Neural progenitor cell (in vitro differentiated cells): Measurements from ENCODE around the gene ZNF232. TPM values are rescaled to one million over a fixed set of nuclear protein-coding genes. Genes with fewer than 3 reads are reported as not detected.
"Not testable (repeated sequence)": the region's sequence is repeated elsewhere in the genome, so short reads cannot be mapped to it uniquely, and the experiment has no call there.

ENCODE experiments used
- DNase-seq: peaks from one replicate; pipeline ENCODE4 v3.0.0-alpha.2; 2016; ENCODE audit warnings: low spot score
- H2AFZ ChIP-seq: fragments of 200-600 bp; sonication (generic); replicated peaks from 2 replicates; pipeline ENCODE4 v1.6.1; 2016; ENCODE audit warnings: antibody characterized with exemption
- H3F3A ChIP-seq: fragments of 200-600 bp; sonication (generic); 2 replicates; pipeline ENCODE4 v1.6.1; 2016; ENCODE audit warnings: antibody characterized with exemption, low read depth
- H3K27ac ChIP-seq: fragments of 200-600 bp; sonication (generic); 2 replicates; pipeline ENCODE4 v1.5.1; 2016; ENCODE audit warnings: mild to moderate bottlenecking
- H3K27me3 ChIP-seq: fragments of 200-600 bp; sonication (generic); 2 replicates; pipeline ENCODE4 v1.6.1; 2016; ENCODE audit warnings: mild to moderate bottlenecking, moderate library complexity
- H3K36me3 ChIP-seq: fragments of 200-600 bp; sonication (generic); 2 replicates; pipeline ENCODE4 v1.5.1; 2016
- H3K4me1 ChIP-seq: fragments of 200-600 bp; sonication (generic); 2 replicates; pipeline ENCODE4 v1.6.1; 2016; ENCODE audit warnings: mixed run types
- H3K4me2 ChIP-seq: fragments of 200-600 bp; sonication (generic); 2 replicates; pipeline ENCODE4 v1.6.1; 2016
- H3K4me3 ChIP-seq: fragments of 200-600 bp; sonication (generic); 2 replicates; pipeline ENCODE4 v1.5.1; 2016
- H3K79me2 ChIP-seq: fragments of 200-600 bp; sonication (generic); 2 replicates; pipeline ENCODE4 v1.6.1; 2016; ENCODE audit warnings: low read depth
- H3K9ac ChIP-seq: fragments of 200-600 bp; sonication (generic); 2 replicates; pipeline ENCODE4 v1.6.1; 2016
- H3K9me3 ChIP-seq: fragments of 200-600 bp; sonication (generic); 2 replicates; pipeline ENCODE4 v1.5.1; 2016; ENCODE audit warnings: low read depth
- H4K20me1 ChIP-seq: fragments of 200-600 bp; sonication (generic); 2 replicates; pipeline ENCODE4 v1.6.1; 2016; ENCODE audit warnings: low read depth
- H3K27ac Mint-ChIP-seq: 3 replicates; pipeline ENCODE4 v1.8.0; 2021; ENCODE audit warnings: mixed read lengths
- H3K27me3 Mint-ChIP-seq: 2 replicates; pipeline ENCODE4 v1.8.0; 2022; ENCODE audit warnings: low read depth, mild to moderate bottlenecking, inconsistent platforms, moderate library complexity, mixed read lengths; ENCODE audit not compliant: insufficient read depth
- H3K36me3 Mint-ChIP-seq: 3 replicates; pipeline ENCODE4 v1.8.0; 2021; ENCODE audit warnings: mixed read lengths
- H3K4me1 Mint-ChIP-seq: 3 replicates; pipeline ENCODE4 v1.8.0; 2021; ENCODE audit warnings: mixed read lengths
- H3K4me3 Mint-ChIP-seq: 3 replicates; pipeline ENCODE4 v1.8.0; 2021; ENCODE audit warnings: mild to moderate bottlenecking, moderate library complexity, mixed read lengths
- H3K9me3 Mint-ChIP-seq: 3 replicates; pipeline ENCODE4 v1.8.0; 2020; ENCODE audit warnings: mixed read lengths
- CTCF ChIP-seq: fragments of 200-600 bp; sonication (generic); IDR thresholded peaks from 2 replicates; pipeline ENCODE4 v1.5.1; 2017; ENCODE audit warnings: antibody characterized with exemption, mild to moderate bottlenecking
- EZH2 ChIP-seq: fragments of 200-600 bp; sonication (generic); IDR thresholded peaks from 2 replicates; pipeline ENCODE4 v1.6.1; 2017; ENCODE audit warnings: antibody characterized with exemption, mild to moderate bottlenecking, moderate library complexity
- EZH2phosphoT487 ChIP-seq: fragments of 200-600 bp; sonication (generic); IDR thresholded peaks from 2 replicates; pipeline ENCODE4 v1.6.1; 2017; ENCODE audit warnings: antibody characterized with exemption
- total RNA-seq: library from RNA; depleted of rRNA; stranded (reverse); fragments of >200 nt; gene quantifications from 2 replicates; pipeline ENCODE4 v1.2.3, GENCODE V29; 2015; ENCODE audit warnings: low replicate concordance

ZNF232 gene
- total RNA-seq, 1 donor from 2014 or later = 29.4 TPM

- H3K4me3 Mint-ChIP-seq, H3K27me3 ChIP-seq, DNase-seq, H3K4me1 Mint-ChIP-seq, H2AFZ ChIP-seq, H3K27ac Mint-ChIP-seq, H3K4me3 ChIP-seq, H3K79me2 ChIP-seq, H3K9me3 Mint-ChIP-seq, H3K27ac ChIP-seq, H3K4me1 ChIP-seq, H3F3A ChIP-seq, H3K36me3 Mint-ChIP-seq, H3K9me3 ChIP-seq, H4K20me1 ChIP-seq, H3K27me3 Mint-ChIP-seq, H3K4me2 ChIP-seq, H3K36me3 ChIP-seq, H3K9ac ChIP-seq: not testable (repeated sequence)
Measured at GRCh38 chr17:5132503-5133225, 21.0 kb upstream of the ZNF232 start.

- H3K4me3 Mint-ChIP-seq = peak overlapping the region; percentile 15
- not testable (repeated sequence) for H3K27me3 Mint-ChIP-seq, H3K9ac ChIP-seq, H3K4me2 ChIP-seq, DNase-seq, H3K36me3 ChIP-seq, H3F3A ChIP-seq, H3K9me3 Mint-ChIP-seq, H3K9me3 ChIP-seq, H2AFZ ChIP-seq, H3K27ac Mint-ChIP-seq, H3K4me3 ChIP-seq, H3K4me1 Mint-ChIP-seq, H3K79me2 ChIP-seq, H3K4me1 ChIP-seq, H3K27ac ChIP-seq, H3K27me3 ChIP-seq, H3K36me3 Mint-ChIP-seq, H4K20me1 ChIP-seq
Measured at GRCh38 chr17:5131799-5132502, 20.3 kb upstream of the ZNF232 start.

- no peaks in the 10 kb centered on the region for H3K79me2 ChIP-seq
- no peaks in the 10 kb centered on the region for H3K27me3 ChIP-seq
- H3K9ac ChIP-seq = no peak overlapping the region
- H4K20me1 ChIP-seq = no peaks in the 10 kb centered on the region
- H3K27ac ChIP-seq = no peak overlapping the region
- Mint-ChIP-seq H3K4me1 (no peaks in the 10 kb centered on the region), H3K27ac (no peak overlapping the region), H3K36me3 (no peaks in the 10 kb centered on the region), H3K9me3 (peaks cover 2% of the 10 kb centered on the region), H3K27me3 (peaks cover 3% of the 10 kb centered on the region), H3K4me3 (no peak overlapping the region)
- no peaks in the 10 kb centered on the region for H3K4me1 ChIP-seq
- no peaks in the 10 kb centered on the region for H3K9me3 ChIP-seq
- no peak overlapping the region for H2AFZ ChIP-seq
- H3K36me3 ChIP-seq = no peaks in the 10 kb centered on the region
- H3F3A ChIP-seq = no peaks in the 10 kb centered on the region
- H3K4me2 ChIP-seq = no peak overlapping the region
- DNase-seq = no peak
- TF ChIP-seq EZH2 (no peak), CTCF (no peak), EZH2phosphoT487 (no peak)
- H3K4me3 ChIP-seq = no peak overlapping the region
Measured at GRCh38 chr17:5131146-5131715, 19.6 kb upstream of the ZNF232 start.

GRCh38 chr17:5130687-5131086 is 19.0 kb upstream of the ZNF232 start:
- not testable (repeated sequence) for H3F3A ChIP-seq, H3K27ac ChIP-seq, H3K4me1 ChIP-seq, H3K27ac Mint-ChIP-seq, H4K20me1 ChIP-seq, H3K9me3 ChIP-seq, H3K9ac ChIP-seq, H3K27me3 ChIP-seq, H2AFZ ChIP-seq, H3K4me1 Mint-ChIP-seq, H3K4me3 Mint-ChIP-seq, H3K36me3 ChIP-seq, H3K79me2 ChIP-seq, DNase-seq, H3K36me3 Mint-ChIP-seq, H3K9me3 Mint-ChIP-seq, H3K27me3 Mint-ChIP-seq, H3K4me2 ChIP-seq, H3K4me3 ChIP-seq

GRCh38 chr17:5130261-5130660 is 18.6 kb upstream of the ZNF232 start:
- H3K4me3 ChIP-seq, H4K20me1 ChIP-seq, H3F3A ChIP-seq, H3K4me3 Mint-ChIP-seq, H3K9ac ChIP-seq, H3K4me1 Mint-ChIP-seq, H3K79me2 ChIP-seq, H3K27ac Mint-ChIP-seq, H3K36me3 ChIP-seq, H3K9me3 Mint-ChIP-seq, H3K9me3 ChIP-seq, H3K4me2 ChIP-seq, H3K27ac ChIP-seq, H2AFZ ChIP-seq, H3K27me3 Mint-ChIP-seq, H3K36me3 Mint-ChIP-seq, H3K27me3 ChIP-seq, H3K4me1 ChIP-seq, DNase-seq: not testable (repeated sequence)

GRCh38 chr17:5129770-5130169 is 18.1 kb upstream of the ZNF232 start:
- H2AFZ ChIP-seq, H3K27ac ChIP-seq, H3K27me3 Mint-ChIP-seq, H3K4me1 Mint-ChIP-seq, H3K27ac Mint-ChIP-seq, H3K9ac ChIP-seq, H3K9me3 ChIP-seq, H3F3A ChIP-seq, H3K36me3 ChIP-seq, H3K4me2 ChIP-seq, H4K20me1 ChIP-seq, H3K4me1 ChIP-seq, H3K4me3 Mint-ChIP-seq, H3K9me3 Mint-ChIP-seq, H3K36me3 Mint-ChIP-seq, H3K27me3 ChIP-seq, H3K4me3 ChIP-seq, H3K79me2 ChIP-seq, DNase-seq: not testable (repeated sequence)
